ELF-1 (cell line): ENCODE results near the gene SOBP.
A peak's percentile ranks its signal among the peaks of the same experiment; 100 is the strongest.

Source experiments
- DNase-seq: peaks from one replicate; pipeline ENCODE4 v3.0.0-alpha.2; 2016; ENCODE audit warnings: low read depth, low spot score

The SOBP gene

DNA sequence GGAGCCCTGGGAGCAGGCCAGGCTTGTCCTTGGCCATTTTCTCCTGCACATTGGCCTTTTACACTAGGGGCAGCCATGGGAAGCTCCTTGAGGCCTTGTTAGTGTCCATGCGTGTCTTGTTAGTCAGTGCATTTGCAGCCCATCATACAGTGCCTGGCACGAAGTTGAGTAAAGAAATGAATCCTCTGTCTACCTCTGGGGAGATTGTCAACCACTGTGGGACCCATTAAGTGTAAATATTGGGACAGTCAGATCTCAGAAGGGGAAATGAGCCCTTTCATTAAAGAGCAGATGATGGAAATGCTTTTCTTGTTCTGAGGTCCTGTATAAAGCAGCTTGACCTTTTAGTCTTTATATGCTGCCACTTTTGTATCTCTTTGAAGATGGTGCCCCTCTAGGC is 33.9 kb downstream of the SOBP start:
- DNase-seq = no peak

GRCh38 chr6:107524626-107525025 is 34.7 kb downstream of the SOBP start:
- no peak for DNase-seq

- no peak for DNase-seq
These were observed 42.0 kb downstream of the SOBP start for GRCh38 chr6:107531868-107532267.

DNA sequence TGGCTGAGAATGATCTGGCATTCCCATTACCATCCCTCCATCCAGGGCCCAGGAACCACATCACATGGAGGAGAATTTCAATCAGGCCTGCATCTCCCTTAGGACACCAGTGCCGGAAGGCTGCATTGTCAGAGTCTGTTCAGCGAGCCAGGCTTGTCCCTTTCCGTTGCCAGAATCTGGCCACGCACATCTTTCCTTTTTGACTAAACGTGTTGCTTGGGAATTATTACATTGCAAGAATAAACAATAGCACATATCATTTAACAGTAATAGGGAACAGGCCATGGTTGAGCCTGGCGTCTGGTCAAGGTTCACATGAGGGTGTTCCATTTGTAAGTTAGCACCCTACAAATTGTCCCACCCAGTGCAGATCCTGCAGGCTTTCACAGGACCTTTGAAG is 42.8 kb downstream of the SOBP start:
- no peak for DNase-seq

- DNase-seq = peak; percentile 17
These were observed 43.6 kb downstream of the SOBP start for GRCh38 chr6:107533415-107534059.

- peak; percentile 32 for DNase-seq
These were observed 44.7 kb downstream of the SOBP start for GRCh38 chr6:107534571-107535141.

DNA sequence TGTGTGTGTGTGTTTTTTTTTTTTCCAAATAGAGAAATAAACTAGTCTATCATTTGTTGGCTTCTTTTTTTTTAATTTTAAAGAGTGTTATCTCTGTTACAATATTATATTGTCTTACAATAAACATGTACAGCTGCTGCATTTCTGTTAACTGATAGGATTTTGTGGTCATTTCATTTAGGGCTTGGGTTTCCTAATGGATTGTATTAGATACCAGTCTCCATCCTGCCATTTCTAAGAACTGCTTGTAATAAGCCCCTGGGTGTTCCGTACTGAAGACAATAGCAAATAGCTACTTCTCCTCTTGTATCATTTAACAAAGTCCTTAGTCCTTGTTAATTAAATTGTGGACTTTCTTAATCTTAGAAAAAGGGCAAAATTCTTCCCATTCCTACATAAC is 45.7 kb downstream of the SOBP start:
- no peak for DNase-seq

DNA sequence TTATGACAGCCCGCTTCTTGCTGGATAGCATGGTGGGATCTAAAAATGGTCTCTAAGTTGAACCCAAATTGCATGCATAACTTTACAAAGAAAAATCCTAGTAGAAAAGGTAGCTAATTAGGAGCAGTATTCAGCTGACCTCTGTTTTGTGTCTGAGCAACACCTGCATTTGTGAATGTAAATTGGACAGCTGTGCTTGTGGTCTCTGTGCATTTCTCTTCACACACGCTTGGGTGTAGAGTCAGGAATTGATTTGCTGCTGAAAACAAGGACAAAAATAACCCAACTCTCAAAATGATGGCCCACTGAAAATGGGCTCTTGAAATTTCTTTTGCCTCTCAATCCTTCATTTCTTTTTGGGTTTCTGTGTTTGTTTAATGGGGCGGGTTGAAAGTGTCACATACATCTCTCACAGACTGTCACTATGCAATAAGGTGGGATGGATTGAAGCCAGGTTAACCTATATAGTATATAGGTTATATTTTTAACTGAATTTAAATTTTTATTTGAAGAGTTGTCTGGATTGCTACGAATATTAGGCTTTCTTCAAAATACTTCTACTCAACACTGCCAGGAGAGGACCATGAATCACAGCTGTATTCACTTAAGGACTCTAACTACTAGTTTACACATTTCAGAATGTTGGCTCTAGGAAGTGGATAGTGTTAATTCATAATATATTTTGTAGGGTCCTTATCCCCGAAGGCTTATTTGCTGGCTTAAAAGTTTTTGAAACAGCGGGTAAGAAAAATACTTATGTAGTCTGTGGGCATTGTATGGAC is 46.5 kb downstream of the SOBP start:
- no peak for DNase-seq

GRCh38 chr6:107537559-107537958 is 47.6 kb downstream of the SOBP start:
- no peak for DNase-seq

- DNase-seq = no peak
These were observed 49.0 kb downstream of the SOBP start for GRCh38 chr6:107538856-107539387.

DNA sequence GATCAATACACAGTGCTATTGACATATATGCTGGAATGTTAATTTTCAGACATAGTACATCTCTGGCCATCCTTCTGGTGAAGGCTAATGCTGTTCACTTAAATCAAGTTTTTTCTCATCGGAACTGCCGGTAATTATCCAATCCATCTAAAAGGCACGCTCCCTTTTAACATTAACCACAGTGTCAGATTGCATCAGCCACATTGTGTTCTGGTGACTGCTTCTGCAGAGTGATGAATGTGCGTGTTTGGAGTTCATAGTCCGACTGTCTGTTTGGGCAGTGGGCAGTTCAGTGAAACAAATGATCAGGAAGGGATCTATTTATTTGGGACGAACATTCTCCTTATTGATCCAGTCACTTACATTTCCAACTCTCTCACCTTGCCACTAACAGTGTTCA is 49.5 kb downstream of the SOBP start:
- no peak for DNase-seq

DNA sequence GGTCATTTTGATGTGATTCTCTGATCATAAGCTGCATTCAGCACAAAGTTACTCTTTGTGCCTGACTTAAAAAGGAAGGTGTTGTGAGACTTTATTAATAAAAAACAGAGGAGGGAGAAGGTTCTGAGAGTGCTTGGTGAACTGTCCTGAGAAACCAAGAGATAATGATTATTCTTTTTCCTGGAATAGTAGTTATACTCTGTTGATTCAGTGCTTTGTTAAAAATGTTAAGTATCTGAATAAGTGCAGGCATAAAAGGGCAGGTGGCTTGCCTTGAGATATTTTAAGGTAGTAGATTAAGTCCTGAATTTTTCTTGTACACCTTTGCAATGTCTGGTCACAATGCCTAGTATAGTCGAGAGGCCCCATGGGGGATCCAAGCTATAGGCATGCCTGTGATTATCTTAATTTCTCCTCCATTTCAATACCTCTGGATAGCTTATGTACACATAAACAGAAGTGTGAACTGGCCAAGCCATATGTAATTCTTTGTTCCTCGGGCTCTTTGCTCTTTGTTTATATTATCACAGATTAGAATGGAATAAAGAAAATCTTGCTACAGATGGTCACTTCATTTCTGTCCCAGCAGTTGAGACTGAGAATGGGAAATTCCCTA is 50.0 kb downstream of the SOBP start:
- DNase-seq = no peak

DNA sequence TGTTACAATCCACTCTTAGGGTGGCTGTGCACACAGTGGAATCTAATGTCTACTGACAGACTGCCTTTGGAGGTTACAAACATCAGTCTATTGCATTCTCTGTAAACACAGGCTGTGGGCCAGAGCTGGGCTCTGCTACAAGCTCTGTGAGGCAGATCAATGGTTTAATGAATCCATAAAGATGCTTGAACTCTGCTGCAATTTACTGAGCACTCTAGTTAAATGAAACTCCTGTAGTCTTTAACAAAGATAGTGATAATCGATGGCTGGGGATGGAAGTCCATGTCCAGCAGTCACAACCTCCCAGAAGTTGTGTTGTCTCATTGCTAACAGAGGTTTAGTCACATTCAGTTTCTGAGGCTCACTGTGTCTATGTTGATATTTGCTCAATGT is 50.5 kb downstream of the SOBP start:
- DNase-seq = no peak

- DNase-seq = no peak
These were observed 52.3 kb downstream of the SOBP start for GRCh38 chr6:107542192-107542668.

- no peak for DNase-seq
These were observed 53.2 kb downstream of the SOBP start for GRCh38 chr6:107543088-107543487.

DNA sequence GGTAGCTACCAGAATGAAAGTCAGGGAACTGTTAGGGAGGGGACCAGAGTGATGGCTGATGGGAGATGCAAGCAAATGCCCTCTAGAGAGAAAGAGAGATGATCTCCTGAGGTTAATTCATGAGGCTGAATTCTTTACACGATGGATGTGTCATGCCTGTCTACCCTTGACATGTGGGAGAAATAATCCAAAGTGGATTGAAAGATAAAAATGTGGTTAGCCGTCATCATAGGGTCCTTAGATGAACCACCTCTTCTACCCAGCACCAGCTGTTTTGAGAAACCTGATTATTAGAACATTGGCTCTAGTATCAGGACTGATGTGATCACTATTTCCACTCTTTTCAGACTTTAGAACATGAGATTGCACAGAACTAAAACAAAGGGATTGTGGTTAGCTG is 53.6 kb downstream of the SOBP start:
- DNase-seq = no peak

GRCh38 chr6:107545763-107546162 is 55.8 kb downstream of the SOBP start:
- no peak for DNase-seq

DNA sequence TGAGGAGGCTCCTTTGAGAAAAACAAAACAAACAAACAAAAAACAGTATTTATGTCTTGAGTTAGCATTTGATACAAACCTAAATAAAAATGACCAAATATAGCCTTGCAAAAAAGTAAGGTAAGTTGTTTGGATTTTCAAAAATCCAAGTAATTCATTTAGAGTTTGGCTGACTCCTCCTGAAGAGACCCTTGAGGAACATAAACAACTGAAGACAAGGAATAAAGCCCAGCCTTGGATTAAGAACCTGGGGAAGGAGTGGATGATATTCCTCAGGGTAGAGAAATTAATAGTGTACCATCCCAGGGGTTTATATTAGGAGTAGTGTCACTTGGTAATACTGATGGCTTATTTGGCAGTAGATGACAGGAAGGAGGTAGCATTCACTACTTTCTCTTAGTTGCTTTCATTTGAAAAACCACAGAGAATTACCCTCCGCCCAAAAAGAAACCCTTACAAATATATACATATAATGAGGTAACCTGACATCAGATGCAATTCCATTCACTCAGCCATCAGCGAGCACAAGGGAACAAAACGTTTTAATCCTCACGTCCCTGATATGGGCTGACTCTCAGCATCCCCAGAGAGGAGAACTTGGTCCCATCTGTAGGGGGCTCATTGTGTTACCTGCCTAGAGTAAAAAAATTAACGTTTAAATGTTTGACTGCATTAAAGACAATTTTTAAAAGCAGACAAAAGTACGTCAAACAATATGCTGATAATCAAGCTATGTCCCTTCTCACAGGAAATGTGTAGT is 57.0 kb downstream of the SOBP start:
- DNase-seq = no peak

DNA sequence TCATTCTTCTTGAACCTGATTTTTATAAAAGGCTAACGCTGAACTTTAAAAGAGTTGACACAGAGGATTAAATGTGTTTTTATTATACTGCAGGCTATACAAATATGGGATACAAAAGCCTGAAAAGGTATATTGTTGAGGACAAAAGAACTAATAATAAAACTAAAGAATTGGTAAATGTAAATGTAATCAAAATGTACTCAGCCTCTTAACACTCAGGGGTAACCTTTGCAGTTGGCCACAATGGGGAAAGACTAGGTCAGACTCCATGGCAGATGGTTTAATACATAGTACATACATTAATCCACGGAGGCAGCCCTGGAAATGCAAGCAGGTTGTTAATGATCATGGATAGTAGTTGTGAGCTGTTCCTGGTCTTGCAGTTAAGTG is 57.5 kb downstream of the SOBP start:
- no peak for DNase-seq

GRCh38 chr6:107550241-107550840 is 60.4 kb downstream of the SOBP start:
- no peak for DNase-seq

DNA sequence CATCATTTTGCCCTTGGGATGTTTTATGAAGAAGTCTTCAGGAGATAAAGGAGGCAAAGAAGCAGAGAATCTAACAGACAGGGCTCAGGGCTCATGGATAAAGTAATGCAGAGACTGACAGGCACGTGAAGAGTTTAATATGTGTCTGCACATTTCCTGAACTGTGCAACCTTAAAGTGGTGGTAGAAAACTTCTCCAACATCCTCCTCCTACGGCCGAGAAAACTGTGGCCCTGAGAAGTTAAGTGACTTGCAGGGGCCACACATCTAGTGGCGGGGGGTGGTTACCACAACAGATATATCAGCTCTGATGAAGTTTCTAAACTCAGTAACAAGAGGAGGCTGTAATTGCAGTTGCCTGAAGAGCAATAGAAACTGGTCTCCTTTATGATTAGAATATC is 61.0 kb downstream of the SOBP start:
- DNase-seq = no peak
